GM23248 (cell line): Measurements from ENCODE around the gene CELA2A. TPM values are rescaled to one million over a fixed set of nuclear protein-coding genes. Genes with fewer than 3 reads are reported as not detected.

Experiments
- DNase-seq: peaks from one replicate; pipeline ENCODE4 v3.0.0-alpha.2; 2015
- H2AFZ ChIP-seq: fragments of 200-600 bp; sonication (generic); 2 replicates; pipeline ENCODE4 v1.6.1; 2016; ENCODE audit warnings: antibody characterized with exemption
- H3F3A ChIP-seq: fragments of 200-600 bp; sonication (generic); 2 replicates; pipeline ENCODE4 v1.6.1; 2016; ENCODE audit warnings: mild to moderate bottlenecking, antibody characterized with exemption, mixed run types; ENCODE audit not compliant: insufficient read depth
- H3K27ac ChIP-seq: fragments of 200-600 bp; sonication (generic); 2 replicates; pipeline ENCODE4 v1.5.1; 2016; ENCODE audit warnings: mild to moderate bottlenecking
- H3K27me3 ChIP-seq: fragments of 200-600 bp; sonication (generic); replicated peaks from 2 replicates; pipeline ENCODE4 v1.6.1; 2016; ENCODE audit warnings: mild to moderate bottlenecking; ENCODE audit not compliant: insufficient read depth
- H3K36me3 ChIP-seq: fragments of 200-600 bp; sonication (generic); 2 replicates; pipeline ENCODE4 v1.6.1; 2016; ENCODE audit warnings: low read depth, mild to moderate bottlenecking
- H3K4me1 ChIP-seq: fragments of 200-600 bp; sonication (generic); 2 replicates; pipeline ENCODE4 v1.6.1; 2016; ENCODE audit warnings: mild to moderate bottlenecking; ENCODE audit not compliant: insufficient read depth
- H3K4me2 ChIP-seq: fragments of 200-600 bp; sonication (generic); one replicate; pipeline ENCODE4 v1.6.1; 2016; ENCODE audit warnings: mild to moderate bottlenecking; ENCODE audit not compliant: unreplicated experiment
- H3K4me3 ChIP-seq: fragments of 200-600 bp; sonication (generic); 2 replicates; pipeline ENCODE4 v1.5.1; 2016; ENCODE audit warnings: mild to moderate bottlenecking
- H3K79me2 ChIP-seq: fragments of 200-600 bp; sonication (generic); 2 replicates; pipeline ENCODE4 v1.6.1; 2016; ENCODE audit warnings: mild to moderate bottlenecking; ENCODE audit not compliant: insufficient read depth
- H3K9ac ChIP-seq: fragments of 200-600 bp; sonication (generic); 2 replicates; pipeline ENCODE4 v1.6.1; 2016; ENCODE audit warnings: mild to moderate bottlenecking
- H3K9me2 ChIP-seq: fragments of 200-600 bp; sonication (generic); 2 replicates; pipeline ENCODE4 v1.6.1; 2016; ENCODE audit warnings: mixed run types, mild to moderate bottlenecking, moderate library complexity; ENCODE audit not compliant: insufficient read depth
- H3K9me3 ChIP-seq: fragments of 200-600 bp; sonication (generic); one replicate; pipeline ENCODE4 v1.6.1; 2017; ENCODE audit warnings: low read depth
- H4K20me1 ChIP-seq: fragments of 200-600 bp; sonication (generic); 2 replicates; pipeline ENCODE4 v1.6.0; 2016; ENCODE audit not compliant: insufficient read depth
- EZH2 ChIP-seq: fragments of 200-600 bp; sonication (generic); IDR thresholded peaks from 2 replicates; pipeline ENCODE4 v1.6.1; 2018; ENCODE audit warnings: antibody characterized with exemption, mild to moderate bottlenecking; ENCODE audit not compliant: insufficient read depth, poor library complexity, severe bottlenecking
- EZH2phosphoT487 ChIP-seq: fragments of 200-600 bp; sonication (generic); IDR thresholded peaks from 2 replicates; pipeline ENCODE4 v1.6.1; 2018; ENCODE audit warnings: antibody characterized with exemption, moderate library complexity, mild to moderate bottlenecking, low read depth; ENCODE audit not compliant: insufficient read depth
- WGBS, 2 experiments: methylation state at CpG; one replicate each; pipeline ENCODE4 v1.1.6; 2015 to 2017; ENCODE audit warnings: low lambda C conversion rate in 2 of 2, low coverage in 1 of 2; ENCODE audit errors: missing lambda C conversion rate in 2 of 2; 5-methylcytosine and 5-hydroxymethylcytosine counted together
- in situ Hi-C: fragments of 300-500 bp; cut with MboI; formaldehyde crosslinking; loops from 2 replicates; pipeline ENCODE4 v1.15.0; 2020
- polyA plus RNA-seq: library from polyadenylated mRNA; unstranded; fragments of >200 nt; fragmentation: Nextera tagmentation; extraction: Ambion mirVana; gene quantifications from 2 replicates; pipeline ENCODE4 v1.2.1, GENCODE V29; 2016
- total RNA-seq: library from RNA; depleted of rRNA; stranded (reverse); fragments of >200 nt; shearing (Covaris generic); gene quantifications from 2 replicates; pipeline ENCODE4 v1.2.3, GENCODE V29; 2014

Gene CELA2A
- total and polyA plus RNA-seq, 2 experiments from 2014 or later = not detected

DNA sequence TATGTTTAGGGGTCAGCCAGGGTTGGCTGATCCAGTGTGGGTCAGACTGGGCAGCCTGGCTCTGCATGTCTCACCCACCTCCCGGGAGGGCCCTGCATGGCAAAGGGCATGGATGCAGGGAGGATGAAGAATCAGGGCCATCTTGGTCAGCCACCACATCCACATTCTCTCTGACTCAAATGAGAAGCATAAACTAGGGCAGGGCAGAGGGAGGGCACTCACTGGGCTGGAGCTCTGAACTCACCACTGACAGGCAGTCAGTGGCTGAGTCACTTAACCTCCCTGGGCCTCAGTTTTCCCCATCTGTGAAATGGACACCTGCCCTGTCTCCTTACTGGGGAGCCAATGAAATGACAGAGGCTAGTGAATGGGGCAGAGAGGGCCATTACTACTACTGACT is 4.3 kb upstream of the CELA2A start:
- DNase-seq = peak; percentile 36
- H3K9me3 ChIP-seq = no peaks in the 10 kb centered on the region
- H3K27me3 ChIP-seq = no peaks in the 10 kb centered on the region
- H3K9ac ChIP-seq = no peak overlapping the region
- WGBS, 2 experiments = 85 to 100% methylated on average over 1 of the region's 1 CpG
- H3K4me1 ChIP-seq = peaks cover 7% of the 10 kb centered on the region
- H3K9me2 ChIP-seq = no peaks in the 10 kb centered on the region
- in situ Hi-C loops = no loop called here
- H4K20me1 ChIP-seq = no peaks in the 10 kb centered on the region
- no peak overlapping the region for H3K4me2 ChIP-seq
- H3F3A ChIP-seq = no peaks in the 10 kb centered on the region
- no peaks in the 10 kb centered on the region for H3K79me2 ChIP-seq
- no peak overlapping the region for H3K4me3 ChIP-seq
- no peaks in the 10 kb centered on the region for H3K36me3 ChIP-seq
- TF ChIP-seq EZH2 (no peak), EZH2phosphoT487 (no peak)
- H2AFZ ChIP-seq = no peak overlapping the region
- no peak overlapping the region for H3K27ac ChIP-seq

DNA sequence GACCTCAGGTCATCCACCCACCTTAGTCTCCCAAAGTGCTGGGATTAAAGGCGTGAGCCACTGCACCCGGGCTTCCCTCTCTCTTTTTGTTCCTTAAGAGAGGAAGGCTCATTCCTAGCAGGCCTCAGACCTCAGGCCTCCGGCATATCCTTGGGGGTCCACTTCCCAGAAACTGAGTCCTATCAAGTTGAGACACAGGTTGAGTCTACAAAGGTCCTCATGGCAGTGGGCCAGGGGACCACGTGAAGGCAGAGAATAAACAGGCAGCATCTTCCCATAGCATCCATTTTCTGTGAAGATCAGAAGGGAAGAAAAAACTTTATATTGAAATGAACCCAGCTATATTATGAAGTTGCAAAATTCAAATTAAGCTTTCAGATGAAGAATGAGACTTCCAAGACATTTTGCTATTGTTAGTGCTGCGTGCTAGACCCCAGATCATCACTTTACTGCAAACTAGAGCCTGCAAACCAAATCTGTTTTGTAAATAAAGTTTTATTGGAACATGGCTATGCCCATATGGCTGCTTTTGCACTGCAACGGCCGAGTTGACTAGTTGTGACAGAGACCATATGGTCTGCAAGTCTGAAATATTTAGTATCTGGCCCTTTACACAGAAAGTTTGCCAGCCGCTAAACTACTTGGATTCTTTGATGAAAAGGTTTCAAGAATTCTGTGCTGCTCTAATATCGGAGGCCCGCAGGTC is 3.5 kb upstream of the CELA2A start:
- Histone ChIP-seq H3K9ac (no peak overlapping the region), H3K4me1 (peaks cover 7% of the 10 kb centered on the region), H3K4me3 (no peak overlapping the region), H3K27me3 (no peaks in the 10 kb centered on the region), H3K9me3 (no peaks in the 10 kb centered on the region), H3K9me2 (no peaks in the 10 kb centered on the region), H4K20me1 (no peaks in the 10 kb centered on the region), H3K79me2 (no peaks in the 10 kb centered on the region), H2AFZ (no peak overlapping the region), H3F3A (no peaks in the 10 kb centered on the region), H3K36me3 (no peaks in the 10 kb centered on the region), H3K4me2 (no peak overlapping the region), H3K27ac (no peak overlapping the region)
- in situ Hi-C loops = no loop called here
- TF ChIP-seq EZH2phosphoT487 = no peak
- no peak for TF ChIP-seq EZH2
- 78 to 79% methylated on average over 10 of the region's 10 CpGs for WGBS, 2 experiments
- no peak for DNase-seq

- Histone ChIP-seq H3K4me3 (no peak overlapping the region), H3K27ac (no peak overlapping the region), H4K20me1 (no peaks in the 10 kb centered on the region), H3K79me2 (no peaks in the 10 kb centered on the region), H3F3A (no peaks in the 10 kb centered on the region), H3K36me3 (no peaks in the 10 kb centered on the region), H3K27me3 (no peaks in the 10 kb centered on the region), H3K9me3 (no peaks in the 10 kb centered on the region), H2AFZ (no peak overlapping the region), H3K4me2 (peak overlapping the region; percentile 16), H3K9ac (no peak overlapping the region), H3K4me1 (peaks cover 7% of the 10 kb centered on the region), H3K9me2 (no peaks in the 10 kb centered on the region)
- TF ChIP-seq EZH2 (no peak), EZH2phosphoT487 (no peak)
- peak; percentile 23 for DNase-seq
- in situ Hi-C loops = no loop called here
- WGBS, 2 experiments = 81 to 85% methylated on average over 11 of the region's 11 CpGs
Observed at GRCh38 chr1:15453734-15454133, 2.8 kb upstream of the CELA2A start.

GRCh38 chr1:15454256-15454655 is 2.3 kb upstream of the CELA2A start:
- H3K36me3 ChIP-seq = no peaks in the 10 kb centered on the region

More at GRCh38 chr1:15454256-15454655, 2.3 kb upstream of the CELA2A start:
- no peaks in the 10 kb centered on the region for H3K79me2 ChIP-seq
- H4K20me1 ChIP-seq = no peaks in the 10 kb centered on the region
- DNase-seq = peak; percentile 72
- no peaks in the 10 kb centered on the region for H3K27me3 ChIP-seq
- H3K9me2 ChIP-seq = no peaks in the 10 kb centered on the region
- no peaks in the 10 kb centered on the region for H3F3A ChIP-seq
- H3K4me3 ChIP-seq = no peak overlapping the region
- H2AFZ ChIP-seq = no peak overlapping the region
- H3K27ac ChIP-seq = no peak overlapping the region
- no peak for TF ChIP-seq EZH2
- 35 to 41% methylated on average over 3 of the region's 3 CpGs for WGBS, 2 experiments
- H3K4me1 ChIP-seq = peaks cover 7% of the 10 kb centered on the region
- peak overlapping the region; percentile 16 for H3K4me2 ChIP-seq
- H3K9ac ChIP-seq = no peak overlapping the region
- in situ Hi-C loops = no loop called here
- H3K9me3 ChIP-seq = no peaks in the 10 kb centered on the region
